Adrenal gland (tissue), 12 donors: ENCODE results near the gene FLNA. TPM values are rescaled to one million over a fixed set of nuclear protein-coding genes. Genes with fewer than 3 reads are reported as not detected.
"Not testable (repeated sequence)": the region's sequence is repeated elsewhere in the genome, so short reads cannot be mapped to it uniquely, and the experiment has no call there.

Source experiments
- DNase-seq, 7 donors: peaks; one replicate each; pipeline ENCODE4 v3.0.0-alpha.2; 2019 to 2020
- H3K27ac ChIP-seq, 5 donors: fragments of 200-600 bp; sonication (generic) in 4 of 5; 1 replicate in 3 of 5; 2 replicates in 2 of 5; pipeline versions ENCODE4 v1.5.1 to v1.8.0; 2016 to 2020; ENCODE audit warnings: mild to moderate bottlenecking in 1 of 5
- H3K27me3 ChIP-seq: fragments of 200-600 bp; 2 replicates; pipeline ENCODE4 v1.8.0; 2021
- H3K36me3 ChIP-seq, 2 donors: fragments of 200-600 bp; replicated peaks in 1 of 2; 1 replicate in 1 of 2; 2 replicates in 1 of 2; pipeline versions ENCODE4 v1.5.1 to v1.8.0; 2018 to 2022
- H3K4me1 ChIP-seq, 2 donors: fragments of 200-600 bp; replicated peaks in 1 of 2; 1 replicate in 1 of 2; 2 replicates in 1 of 2; pipeline versions ENCODE4 v1.5.1 to v1.8.0; 2018 to 2021
- H3K4me3 ChIP-seq, 4 donors: fragments of 200-600 bp; sonication (generic) in 3 of 4; one replicate each; pipeline ENCODE4 v1.5.1; 2016 to 2018
- H3K9me3 ChIP-seq, 3 donors: fragments of 200-600 bp; sonication (generic) in 1 of 3; replicated peaks in 1 of 3; 1 replicate in 2 of 3; 2 replicates in 1 of 3; pipeline versions ENCODE4 v1.5.1 to v1.8.0; 2016 to 2021
- CTCF ChIP-seq, 6 experiments: fragments of 450-650 bp in 4 of 6; fragments of 200-600 bp in 2 of 6; sonication (generic) in 1 of 6; IDR thresholded peaks; 1 replicate in 5 of 6; 2 replicates in 1 of 6; pipeline versions ENCODE4 v1.5.1 to v1.8.0; 2016 to 2021; ENCODE audit warnings: antibody characterized with exemption in 6 of 6, mild to moderate bottlenecking in 2 of 6, moderate library complexity in 1 of 6
- POLR2A ChIP-seq, 2 donors: fragments of 450-650 bp; IDR thresholded peaks; one replicate each; pipeline ENCODE4 v1.6.1; 2017; ENCODE audit warnings: antibody characterized with exemption in 2 of 2, mild to moderate bottlenecking in 2 of 2, moderate library complexity in 1 of 2
- WGBS, 4 donors: extraction: QIAGEN DNeasy Blood & Tissue Kit in 2 of 4; methylation state at CpG; one replicate each; pipeline versions ENCODE4 v1.1.5 to v1.1.7; 2013 to 2017; 5-methylcytosine and 5-hydroxymethylcytosine counted together
- intact Hi-C, 2 donors: fragments of 100-400 bp; cut with DNase I; formaldehyde crosslinking; loops; one replicate each; pipeline versions ENCODE4 v1.14.1 to v1.15.0; 2022 to 2023
- polyA plus RNA-seq, 3 donors: library from polyadenylated mRNA; stranded (reverse); fragments of 200-250 nt in 2 of 3; fragments of 350-450 nt in 1 of 3; fragmentation: Illumina TruSeq in 1 of 3; extraction: RNeasy Lipid Tissue Mini Kit (QIAGEN cat#74804) in 1 of 3; gene quantifications; one replicate each; pipeline ENCODE4 v1.2.3, GENCODE V29; 2013 to 2014
- total RNA-seq, 9 donors: library from RNA; depleted of rRNA in 4 of 9; stranded (reverse); fragments of >200 nt in 4 of 9; fragments of 120-200 nt in 1 of 9; fragmentation: NEBNext Ultra II Directional in 1 of 9; extraction: Animal tissue kit (Norgen Biotek cat#: 25700) in 1 of 9; gene quantifications; one replicate each; pipeline versions ENCODE4 v1.1.0 to v1.2.4, GENCODE V29; 2013 to 2023
- donor health status: healthy with polysubstance abuse.
- donor health status: Bipolar disorder and iron deficiency.
- donor health status: DM: yes; HTN: yes; CAD: no.
- donor health status: DM: no; HTN: no; CAD: no.
- donor health status: DM: no; HTN: no; CAD: no.
- donor health status: DM: yes; HTN: yes; CAD: no.

The FLNA gene
- total and polyA plus RNA-seq, 12 donors = 57.0 to 979 (median 504) TPM

GRCh38 chrX:154341399-154342298 is 32.8 kb downstream of the FLNA start:
- intact Hi-C loops, H3K36me3 ChIP-seq, H3K27me3 ChIP-seq, H3K9me3 ChIP-seq, H3K4me3 ChIP-seq, DNase-seq, H3K4me1 ChIP-seq: not testable (repeated sequence)
- WGBS, 4 donors = 0% methylated on average over 8 of the region's 115 CpGs; no CpG with 5 or more reads in 3 of the 4 donors
- peak overlapping the region in 1 of 5 donors; percentile 77 for H3K27ac ChIP-seq

- Histone ChIP-seq H3K36me3 (no peaks in the 10 kb centered on the region), H3K4me3 (no peak overlapping the region), H3K27ac (no peak overlapping the region), H3K9me3 (no peaks in the 10 kb centered on the region), H3K4me1 (no peaks in the 10 kb centered on the region), H3K27me3 (peaks cover 16% of the 10 kb centered on the region)
- 65 to 88% (median 80%) methylated on average over 8 to 10 of the region's 10 CpGs for whole genome bisulfite sequencing, 4 donors
- DNase-seq = no peak
- intact Hi-C loops = no loop called here
- TF ChIP-seq POLR2A (IDR thresholded peaks at IDR 0.05) = no peak
- no peak for TF ChIP-seq CTCF (IDR thresholded peaks at IDR 0.05)
Measured at GRCh38 chrX:154334496-154334895, 39.9 kb downstream of the FLNA start.

DNA sequence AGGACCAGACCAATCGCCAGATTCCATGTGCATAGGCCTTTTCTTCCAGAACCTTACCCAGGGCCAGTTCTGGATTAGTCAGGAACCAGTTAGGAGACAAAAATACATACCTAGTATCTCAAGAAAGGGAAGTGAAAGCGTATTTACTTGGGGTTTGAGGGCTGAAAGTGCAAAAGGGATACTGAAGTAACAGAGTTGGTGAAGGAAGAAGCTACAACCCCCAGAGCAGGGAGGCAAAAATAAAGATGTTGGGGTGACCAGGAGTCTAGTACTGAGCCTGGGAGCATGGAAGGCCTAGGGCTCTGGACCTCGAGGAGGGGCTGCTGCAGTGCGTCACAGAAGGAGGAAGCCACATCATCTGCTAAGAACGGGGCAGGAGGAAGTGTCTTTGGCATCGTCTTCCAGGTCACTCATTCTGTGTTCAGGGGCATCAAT is 40.6 kb downstream of the FLNA start:
- no peaks in the 10 kb centered on the region for H3K4me1 ChIP-seq
- no peaks in the 10 kb centered on the region for H3K9me3 ChIP-seq
- H3K4me3 ChIP-seq = no peak overlapping the region
- H3K27me3 ChIP-seq = peaks cover 16% of the 10 kb centered on the region
- no peak for DNase-seq
- H3K27ac ChIP-seq = no peak overlapping the region
- TF ChIP-seq POLR2A (IDR thresholded peaks at IDR 0.05) = no peak
- no peak for TF ChIP-seq CTCF (IDR thresholded peaks at IDR 0.05)
- 60 to 75% (median 69%) methylated on average over 6 of the region's 6 CpGs for WGBS, 4 donors
- intact Hi-C loops = no loop called here
- no peaks in the 10 kb centered on the region for H3K36me3 ChIP-seq

- WGBS, 4 donors = 84 to 90% (median 87%) methylated on average over 2 to 9 of the region's 9 CpGs
- no peaks in the 10 kb centered on the region for H3K4me1 ChIP-seq
- H3K4me3 ChIP-seq = no peak overlapping the region
- intact Hi-C loops = no loop called here
- no peak for DNase-seq
- H3K36me3 ChIP-seq = no peaks in the 10 kb centered on the region
- no peak for TF ChIP-seq POLR2A (IDR thresholded peaks at IDR 0.05)
- TF ChIP-seq CTCF (IDR thresholded peaks at IDR 0.05) = no peak
- H3K27ac ChIP-seq = no peak overlapping the region
- H3K27me3 ChIP-seq = peaks cover 16% of the 10 kb centered on the region
- H3K9me3 ChIP-seq = no peaks in the 10 kb centered on the region
Measured at GRCh38 chrX:154333116-154333515, 41.3 kb downstream of the FLNA start.
